Fibroblast of peridontal ligament (primary cell): ENCODE results near the gene DCD.
"Not testable (repeated sequence)": the region's sequence is repeated elsewhere in the genome, so short reads cannot be mapped to it uniquely, and the experiment has no call there.

ENCODE experiments used
- DNase-seq: peaks from one replicate; pipeline ENCODE4 v3.0.0-alpha.2; 2010; ENCODE audit errors: extremely low read depth

DCD gene

GRCh38 chr12:54648265-54648664, at the start of gene DCD:
Gene DCD (minus strand): TSS chr12:54648365. CDS start chr12:54648303, 62 bp downstream.
- DNase-seq, result no peak

- no peak for DNase-seq
Observed at GRCh38 chr12:54697851-54698250, 49.7 kb upstream of the DCD start.

GRCh38 chr12:54692353-54692752, 44.2 kb upstream of the DCD start:
- no peak for DNase-seq

GRCh38 chr12:54689984-54690383, 41.8 kb upstream of the DCD start:
- no peak for DNase-seq

GRCh38 chr12:54689034-54689372, 40.8 kb upstream of the DCD start:
- DNase-seq, result no peak

- DNase-seq, result no peak
Observed at GRCh38 chr12:54688309-54689033, 40.3 kb upstream of the DCD start.

GRCh38 chr12:54684636-54685630, 36.8 kb upstream of the DCD start:
- no peak for DNase-seq

GRCh38 chr12:54683398-54683797, 35.2 kb upstream of the DCD start:
- no peak for DNase-seq

- no peak for DNase-seq
Observed at GRCh38 chr12:54682674-54683073, 34.5 kb upstream of the DCD start.

- no peak for DNase-seq
Observed at GRCh38 chr12:54680374-54680773, 32.2 kb upstream of the DCD start.

GRCh38 chr12:54678131-54678530, 30.0 kb upstream of the DCD start:
- DNase-seq, result no peak

- no peak for DNase-seq
Observed at GRCh38 chr12:54667945-54668344, 19.8 kb upstream of the DCD start.

- no peak for DNase-seq
Observed at GRCh38 chr12:54666008-54666407, 17.8 kb upstream of the DCD start.

GRCh38 chr12:54665022-54665635, 17.0 kb upstream of the DCD start:
- DNase-seq, result not testable (repeated sequence)

GRCh38 chr12:54663603-54664002, 15.4 kb upstream of the DCD start:
- no peak for DNase-seq

GRCh38 chr12:54662026-54662425, 13.9 kb upstream of the DCD start:
- DNase-seq, result no peak

- no peak for DNase-seq
Observed at GRCh38 chr12:54661048-54661447, 12.9 kb upstream of the DCD start.

- no peak for DNase-seq
Observed at GRCh38 chr12:54660320-54660962, 12.3 kb upstream of the DCD start.

- DNase-seq, result peak; percentile 1
Observed at GRCh38 chr12:54658306-54659264, 10.4 kb upstream of the DCD start.

GRCh38 chr12:54657105-54657607, 9.0 kb upstream of the DCD start:
- no peak for DNase-seq

GRCh38 chr12:54654926-54655325, 6.8 kb upstream of the DCD start:
- no peak for DNase-seq
